ENCODE data around the gene CNGA3. TPM values are rescaled to one million over a fixed set of nuclear protein-coding genes. Genes with fewer than 3 reads are reported as not detected.

CNGA3 gene
- total and polyA plus RNA-seq, 2 of the 4 experiments (the other 2 are of a cell fraction): under 0.01 TPM; not detected in 1

DNA sequence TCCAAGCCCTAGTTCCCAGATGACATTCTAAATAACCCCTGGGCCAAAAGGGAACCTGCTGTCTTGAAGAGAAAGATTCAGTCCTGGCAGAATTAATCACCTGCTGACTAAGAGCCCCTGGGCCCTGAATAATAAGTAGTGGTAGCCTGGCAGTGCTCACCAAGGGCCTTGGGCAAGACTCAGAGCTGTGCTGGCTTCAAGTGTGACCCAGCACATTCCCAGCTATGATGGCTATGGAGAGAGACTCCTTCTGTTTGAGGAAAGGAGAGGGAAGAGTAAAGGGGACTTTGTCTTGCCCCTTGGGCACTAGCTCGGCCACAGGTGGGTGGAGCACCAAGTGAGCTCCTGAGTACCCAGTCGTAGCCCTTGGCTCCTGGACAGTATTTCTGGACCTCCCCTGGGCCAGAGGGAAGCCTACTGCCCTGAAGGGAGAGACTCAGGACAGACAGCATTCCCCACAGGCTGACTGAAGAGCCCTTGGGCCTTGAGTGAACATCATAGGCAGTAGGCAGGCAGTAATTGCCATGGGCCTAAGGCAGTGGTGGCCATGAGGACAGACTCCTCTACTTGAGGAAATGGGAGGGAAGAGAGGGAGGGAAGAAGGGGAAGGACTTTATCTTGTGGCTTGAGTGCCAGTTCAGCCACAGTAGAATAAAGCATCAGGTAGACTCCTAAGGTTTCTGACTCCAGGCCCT is 58.4 kb downstream of the CNGA3 start:
- in situ Hi-C loops (cut with MboI; ENCODE audit: low sequenced_read_pairs): loop anchor here (5.0 to 25.0 kb wide), 2 partner anchors 198 to 433 kb away; no protein-coding TSS in a partner anchor
- no peak for ATAC-seq (ENCODE audit: low read depth)
- no CpG with 5 or more reads among the region's 2 CpGs for WGBS, 2 experiments (ENCODE audit: extremely low coverage in 2 of 2, insufficient read length in 1 of 2)

More for the DNA sequence above, 58.4 kb downstream of the CNGA3 start:
- ChIA-PET CTCF (no interaction called here), POLR2A (ENCODE audit: unreplicated experiment) (no interaction called here)
- Histone ChIP-seq H4K91ac (ENCODE audit: insufficient read depth, low read depth, low read length) (no peak overlapping the region), H4K8ac (ENCODE audit: low read depth in 2 of 2, low read length in 2 of 2) (no peak overlapping the region), H4K20me1 (ENCODE audit: insufficient read depth, low read length) (no peaks in the 10 kb centered on the region), H4K5ac (ENCODE audit: low read depth, low read length) (no peak overlapping the region), H3K18ac (ENCODE audit: low read depth, low read length) (no peak overlapping the region), H3K4me3 (ENCODE audit: insufficient read depth, low read depth, low read length) (no peak overlapping the region), H3K9me1 (ENCODE audit: insufficient read depth, low read length) (no peaks in the 10 kb centered on the region), H3K79me1 (ENCODE audit: low read depth in 1 of 2, low read length in 2 of 2) (no peaks in the 10 kb centered on the region), H3K27me3 (ENCODE audit: control insufficient read depth, insufficient read depth, low read length) (peaks cover 11% of the 10 kb centered on the region), H3K9ac (ENCODE audit: low read depth, low read length) (no peak overlapping the region), H3K36me3 (ENCODE audit: control insufficient read depth, insufficient read depth, low read length) (no peaks in the 10 kb centered on the region), H3K4ac (ENCODE audit: low read depth, low read length) (no peak overlapping the region), H3K23ac (ENCODE audit: low read depth, low read length) (no peak overlapping the region), H3K27ac (ENCODE audit: insufficient read depth, low read length) (no peak overlapping the region), H2AK5ac (ENCODE audit: low read depth, low read length) (no peak overlapping the region), H2BK120ac (ENCODE audit: low read depth, low read length) (no peak overlapping the region), H3K4me1 (ENCODE audit: control insufficient read depth, insufficient read depth, low read length) (no peaks in the 10 kb centered on the region), H3K9me3 (ENCODE audit: control insufficient read depth, insufficient read depth, low read length) (no peaks in the 10 kb centered on the region), H3K14ac (replicated peaks; ENCODE audit: low read depth, low read length) (no peak overlapping the region), H2BK20ac (ENCODE audit: low read depth, low read length) (no peak overlapping the region), H3K4me2 (ENCODE audit: low read depth, low read length) (no peak overlapping the region), H2AFZ (replicated peaks; ENCODE audit: low read length, poor library complexity) (no peak overlapping the region), H2BK15ac (ENCODE audit: low read depth, low read length) (no peak overlapping the region), H3K56ac (ENCODE audit: extremely low read depth, insufficient read depth, low read length) (no peak overlapping the region), H2BK5ac (ENCODE audit: low read depth, low read length, poor library complexity, severe bottlenecking) (no peak overlapping the region), H2AK9ac (replicated peaks; ENCODE audit: low read depth, low read length, poor library complexity) (no peak overlapping the region)
- intact Hi-C loops (cut with micrococcal nuclease) (no loop called here), dilution Hi-C loops (cut with HindIII; ENCODE audit: low sequenced_read_pairs, unreplicated experiment) (no loop called here)
- DNase-seq: no peak
- no TSS peak for BruUV-seq (replicated peaks)
- TF ChIP-seq, protein P1, sequence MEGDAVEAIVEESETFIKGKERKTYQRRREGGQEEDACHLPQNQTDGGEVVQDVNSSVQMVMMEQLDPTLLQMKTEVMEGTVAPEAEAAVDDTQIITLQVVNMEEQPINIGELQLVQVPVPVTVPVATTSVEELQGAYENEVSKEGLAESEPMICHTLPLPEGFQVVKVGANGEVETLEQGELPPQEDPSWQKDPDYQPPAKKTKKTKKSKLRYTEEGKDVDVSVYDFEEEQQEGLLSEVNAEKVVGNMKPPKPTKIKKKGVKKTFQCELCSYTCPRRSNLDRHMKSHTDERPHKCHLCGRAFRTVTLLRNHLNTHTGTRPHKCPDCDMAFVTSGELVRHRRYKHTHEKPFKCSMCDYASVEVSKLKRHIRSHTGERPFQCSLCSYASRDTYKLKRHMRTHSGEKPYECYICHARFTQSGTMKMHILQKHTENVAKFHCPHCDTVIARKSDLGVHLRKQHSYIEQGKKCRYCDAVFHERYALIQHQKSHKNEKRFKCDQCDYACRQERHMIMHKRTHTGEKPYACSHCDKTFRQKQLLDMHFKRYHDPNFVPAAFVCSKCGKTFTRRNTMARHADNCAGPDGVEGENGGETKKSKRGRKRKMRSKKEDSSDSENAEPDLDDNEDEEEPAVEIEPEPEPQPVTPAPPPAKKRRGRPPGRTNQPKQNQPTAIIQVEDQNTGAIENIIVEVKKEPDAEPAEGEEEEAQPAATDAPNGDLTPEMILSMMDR (conservative IDR thresholded peaks at IDR 0.05; ENCODE audit: low read depth, low read length): no peak
- no peak for TF ChIP-seq CHD1 (IDR thresholded peaks at IDR 0.05; ENCODE audit: low read depth, low read length)

Measured in IMR-90 (cell line).